ENCODE data around the gene CNKSR1.

GRCh38 chr1:26163684-26164035 is 13.6 kb upstream of the CNKSR1 start:
- TF ChIP-seq EP300 (IDR thresholded peaks at IDR 0.05; ENCODE audit: borderline replicate concordance) = no peak
- TF ChIP-seq REST (IDR thresholded peaks at IDR 0.05; ENCODE audit: low read depth) = no peak

All from Ishikawa (cell line).